K562 (cell line): ENCODE results near the gene HS6ST1. TPM values are rescaled to one million over a fixed set of nuclear protein-coding genes. Genes with fewer than 3 reads are reported as not detected.

Experiments
- ARID2 ChIP-seq: fragments of 450-650 bp; IDR thresholded peaks from 2 replicates; pipeline ENCODE4 v1.6.1; 2017; ENCODE audit warnings: antibody characterized with exemption, mild to moderate bottlenecking
- BCL6 ChIP-seq: fragments of 250-450 bp; sonication (Bioruptor Pico); IDR thresholded peaks from 2 replicates; pipeline ENCODE4 v1.4.0; 2020
- CBFA2T3 ChIP-seq: fragments of 450-650 bp; IDR thresholded peaks from 2 replicates; pipeline ENCODE4 v1.6.1; 2017
- DDX20 ChIP-seq: fragments of 450-650 bp; IDR thresholded peaks from 2 replicates; pipeline ENCODE4 v1.6.1; 2016; ENCODE audit warnings: missing genetic modification characterization, low read depth, mild to moderate bottlenecking, missing compliant biosample characterization, moderate library complexity
- DMBX1 ChIP-seq: fragments of 250-450 bp; sonication (Bioruptor Pico); IDR thresholded peaks from 2 replicates; pipeline ENCODE4 v1.8.0; 2022; ENCODE audit warnings: inconsistent platforms, mild to moderate bottlenecking, moderate library complexity, borderline replicate concordance
- EHMT2 ChIP-seq: fragments of 450-650 bp; IDR thresholded peaks from 2 replicates; pipeline ENCODE4 v1.6.1; 2018; ENCODE audit warnings: antibody characterized with exemption
- IRF2 ChIP-seq: sonication (generic); formaldehyde crosslinking; IDR thresholded peaks from 2 replicates; pipeline ENCODE4 v1.8.1; 2022; ENCODE audit warnings: mild to moderate bottlenecking, missing genetic modification reagents
- JUN ChIP-seq, 2 experiments: sonication (generic) in 1 of 2; formaldehyde crosslinking in 1 of 2; IDR thresholded peaks; 2 replicates each; pipeline versions ENCODE4 v1.6.1 to v1.8.0; 2012 to 2022; ENCODE audit warnings: borderline replicate concordance in 2 of 2, mild to moderate bottlenecking in 2 of 2, improper control_type of control experiment in 1 of 2, low read depth in 1 of 2, low read length in 1 of 2, missing genetic modification reagents in 1 of 2
- MCM2 ChIP-seq: fragments of 450-650 bp; IDR thresholded peaks from 2 replicates; pipeline ENCODE4 v1.6.1; 2017; ENCODE audit warnings: low read depth, mild to moderate bottlenecking
- NR1H2 ChIP-seq: sonication (generic); formaldehyde crosslinking; IDR thresholded peaks from 2 replicates; pipeline ENCODE4 v1.4.0; 2020; ENCODE audit warnings: mild to moderate bottlenecking, missing genetic modification reagents
- TBP ChIP-seq: optimal IDR thresholded peaks from 2 replicates; pipeline ENCODE3; 2011; ENCODE audit warnings: low read depth, low read length, improper control_type of control experiment
- XRCC3 ChIP-seq: fragments of 450-650 bp; IDR thresholded peaks from 2 replicates; pipeline ENCODE4 v1.6.1; 2017; ENCODE audit warnings: mild to moderate bottlenecking, moderate library complexity
- ZFX ChIP-seq: sonication (generic); formaldehyde crosslinking; IDR thresholded peaks from 2 replicates; pipeline ENCODE4 v1.8.0; 2022; ENCODE audit warnings: mild to moderate bottlenecking, missing genetic modification reagents, moderate library complexity
- ZNF445 ChIP-seq: fragments of 250-450 bp; sonication (Bioruptor Pico); IDR thresholded peaks from 2 replicates; pipeline ENCODE4 v1.4.0; 2020; ENCODE audit warnings: low read depth, mild to moderate bottlenecking, moderate library complexity
- ZNF717 ChIP-seq: fragments of 250-450 bp; sonication (Bioruptor Pico); IDR thresholded peaks from 2 replicates; pipeline ENCODE4 v1.5.0; 2021
- polyA plus RNA-seq, 8 experiments: library from polyadenylated mRNA; depleted of rRNA in 4 of 8; stranded (reverse) in 5 of 8; unstranded in 3 of 8; fragments of >200 nt; fragmentation: Nextera tagmentation in 2 of 8; fragmentation: Illumina TruSeq in 1 of 8; extraction: Ambion mirVana in 2 of 8; extraction: Trizol in 1 of 8; gene quantifications; 2 replicates each; pipeline versions ENCODE4 v1.2.1 to v1.2.3, GENCODE V29; 2011 to 2014; ENCODE audit warnings: inconsistent platforms in 1 of 8, missing spikeins in 1 of 8
- total RNA-seq, 7 experiments: library from RNA; depleted of rRNA in 6 of 7; stranded (reverse); fragments of >200 nt in 6 of 7; fragmentation: Illumina TruSeq in 2 of 7; extraction: Trizol in 2 of 7; gene quantifications; 2 replicates each; pipeline versions ENCODE4 v1.2.1 to v1.2.3, GENCODE V29; 2011 to 2021; ENCODE audit warnings: low replicate concordance in 1 of 7
- TF ChIP-seq, protein P1 (sequence below): sonication (generic); formaldehyde crosslinking; IDR thresholded peaks from 2 replicates; pipeline ENCODE4 v1.8.1; 2022; ENCODE audit warnings: missing genetic modification reagents
- TF ChIP-seq, protein P2 (sequence below), 2 experiments: fragments of 450-650 bp; IDR thresholded peaks; 2 replicates each; pipeline ENCODE4 v1.6.1; 2018; ENCODE audit warnings: mild to moderate bottlenecking in 2 of 2, low read depth in 1 of 2; ENCODE audit not compliant: partially characterized antibody in 2 of 2
- TF ChIP-seq, protein P3 (sequence below): fragments of 450-650 bp; IDR thresholded peaks from one replicate; pipeline ENCODE4 v1.6.1; 2018; ENCODE audit warnings: mild to moderate bottlenecking, moderate library complexity; ENCODE audit not compliant: partially characterized antibody
- TF ChIP-seq, protein P4 (sequence below): fragments of 450-650 bp; IDR thresholded peaks from 2 replicates; pipeline ENCODE4 v1.7.1; 2018; ENCODE audit warnings: mild to moderate bottlenecking, low read depth; ENCODE audit not compliant: partially characterized antibody

The HS6ST1 gene
- total and polyA plus RNA-seq, 9 of the 15 experiments (the other 6 are each of a cell fraction or from before 2014, with no cell fraction given): 0.06 to 7.4 (median 3.8) TPM

DNA sequence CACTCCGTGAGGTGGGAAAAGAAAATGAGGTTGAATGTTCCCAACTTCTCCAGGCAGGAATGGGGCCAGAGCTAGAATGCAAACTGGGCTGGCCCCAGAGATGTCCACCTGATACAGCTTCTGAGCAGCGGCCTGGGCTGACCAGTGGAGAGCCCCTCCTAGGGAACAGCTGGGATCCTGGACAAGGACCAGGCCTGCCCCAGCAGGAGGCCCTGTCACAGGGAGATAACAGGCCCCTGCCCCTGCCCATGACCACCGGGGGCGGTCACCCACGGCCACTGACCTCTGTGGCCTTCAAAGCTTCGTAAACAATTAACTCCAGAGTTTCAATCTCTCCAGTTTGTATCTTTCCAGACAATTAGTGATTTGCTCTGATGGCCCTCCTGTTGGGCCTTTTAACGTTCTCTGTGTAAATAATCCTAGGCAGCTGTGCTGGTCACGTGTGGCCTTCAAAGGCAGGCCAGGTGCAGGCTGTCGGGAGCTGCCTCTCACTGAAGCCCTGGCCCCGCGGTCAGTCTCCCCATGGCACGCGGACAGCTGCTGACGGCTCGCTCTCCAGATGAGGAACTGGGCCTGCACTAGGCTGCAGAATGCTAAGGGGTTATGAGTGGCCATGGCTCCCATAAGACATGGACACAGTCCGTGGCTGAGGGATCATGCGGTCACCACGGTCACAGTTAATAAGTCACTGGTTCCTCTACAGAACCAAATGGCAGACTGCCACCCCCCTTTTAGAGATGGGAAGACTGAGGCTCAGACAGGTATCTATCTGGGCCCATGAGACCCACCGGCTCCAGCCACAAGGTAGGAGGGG is 9.2 kb downstream of the HS6ST1 start (continued):
- no peak for TF ChIP-seq IRF2 (CRISPR knock-in tag)
- no peak for TF ChIP-seq ARID2
- no peak for TF ChIP-seq NR1H2 (CRISPR knock-in tag)
- TF ChIP-seq ZFX (CRISPR knock-in tag): peak; percentile 72
- no peak for TF ChIP-seq MCM2
- no peak for TF ChIP-seq EHMT2
- no peak for TF ChIP-seq ZNF717 (CRISPR knock-in tag)
- TF ChIP-seq JUN (IDR thresholded peaks at IDR 0.05; ENCODE audit: borderline replicate concordance, low read depth, low read length): no peak
- no peak for TF ChIP-seq JUN (CRISPR knock-in tag; IDR thresholded peaks at IDR 0.05; ENCODE audit: borderline replicate concordance)
- TF ChIP-seq BCL6 (CRISPR knock-in tag): no peak
- peak; percentile 91 for TF ChIP-seq CBFA2T3
- no peak for TF ChIP-seq ZNF445 (CRISPR knock-in tag)
- TF ChIP-seq TBP: no peak
- no peak for TF ChIP-seq DDX20
- no peak for TF ChIP-seq XRCC3
- TF ChIP-seq, protein P1, sequence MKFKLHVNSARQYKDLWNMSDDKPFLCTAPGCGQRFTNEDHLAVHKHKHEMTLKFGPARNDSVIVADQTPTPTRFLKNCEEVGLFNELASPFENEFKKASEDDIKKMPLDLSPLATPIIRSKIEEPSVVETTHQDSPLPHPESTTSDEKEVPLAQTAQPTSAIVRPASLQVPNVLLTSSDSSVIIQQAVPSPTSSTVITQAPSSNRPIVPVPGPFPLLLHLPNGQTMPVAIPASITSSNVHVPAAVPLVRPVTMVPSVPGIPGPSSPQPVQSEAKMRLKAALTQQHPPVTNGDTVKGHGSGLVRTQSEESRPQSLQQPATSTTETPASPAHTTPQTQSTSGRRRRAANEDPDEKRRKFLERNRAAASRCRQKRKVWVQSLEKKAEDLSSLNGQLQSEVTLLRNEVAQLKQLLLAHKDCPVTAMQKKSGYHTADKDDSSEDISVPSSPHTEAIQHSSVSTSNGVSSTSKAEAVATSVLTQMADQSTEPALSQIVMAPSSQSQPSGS (CRISPR knock-in tag): no peak
- TF ChIP-seq, protein P2, sequence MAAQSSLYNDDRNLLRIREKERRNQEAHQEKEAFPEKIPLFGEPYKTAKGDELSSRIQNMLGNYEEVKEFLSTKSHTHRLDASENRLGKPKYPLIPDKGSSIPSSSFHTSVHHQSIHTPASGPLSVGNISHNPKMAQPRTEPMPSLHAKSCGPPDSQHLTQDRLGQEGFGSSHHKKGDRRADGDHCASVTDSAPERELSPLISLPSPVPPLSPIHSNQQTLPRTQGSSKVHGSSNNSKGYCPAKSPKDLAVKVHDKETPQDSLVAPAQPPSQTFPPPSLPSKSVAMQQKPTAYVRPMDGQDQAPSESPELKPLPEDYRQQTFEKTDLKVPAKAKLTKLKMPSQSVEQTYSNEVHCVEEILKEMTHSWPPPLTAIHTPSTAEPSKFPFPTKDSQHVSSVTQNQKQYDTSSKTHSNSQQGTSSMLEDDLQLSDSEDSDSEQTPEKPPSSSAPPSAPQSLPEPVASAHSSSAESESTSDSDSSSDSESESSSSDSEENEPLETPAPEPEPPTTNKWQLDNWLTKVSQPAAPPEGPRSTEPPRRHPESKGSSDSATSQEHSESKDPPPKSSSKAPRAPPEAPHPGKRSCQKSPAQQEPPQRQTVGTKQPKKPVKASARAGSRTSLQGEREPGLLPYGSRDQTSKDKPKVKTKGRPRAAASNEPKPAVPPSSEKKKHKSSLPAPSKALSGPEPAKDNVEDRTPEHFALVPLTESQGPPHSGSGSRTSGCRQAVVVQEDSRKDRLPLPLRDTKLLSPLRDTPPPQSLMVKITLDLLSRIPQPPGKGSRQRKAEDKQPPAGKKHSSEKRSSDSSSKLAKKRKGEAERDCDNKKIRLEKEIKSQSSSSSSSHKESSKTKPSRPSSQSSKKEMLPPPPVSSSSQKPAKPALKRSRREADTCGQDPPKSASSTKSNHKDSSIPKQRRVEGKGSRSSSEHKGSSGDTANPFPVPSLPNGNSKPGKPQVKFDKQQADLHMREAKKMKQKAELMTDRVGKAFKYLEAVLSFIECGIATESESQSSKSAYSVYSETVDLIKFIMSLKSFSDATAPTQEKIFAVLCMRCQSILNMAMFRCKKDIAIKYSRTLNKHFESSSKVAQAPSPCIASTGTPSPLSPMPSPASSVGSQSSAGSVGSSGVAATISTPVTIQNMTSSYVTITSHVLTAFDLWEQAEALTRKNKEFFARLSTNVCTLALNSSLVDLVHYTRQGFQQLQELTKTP (IDR thresholded peaks at IDR 0.05; ENCODE audit: low read depth in 1 of 2, partially characterized antibody in 2 of 2): no peak
- TF ChIP-seq DMBX1 (CRISPR knock-in tag): peak; percentile 63; the same call in 1 of the 2 replicates
- TF ChIP-seq, protein P3, sequence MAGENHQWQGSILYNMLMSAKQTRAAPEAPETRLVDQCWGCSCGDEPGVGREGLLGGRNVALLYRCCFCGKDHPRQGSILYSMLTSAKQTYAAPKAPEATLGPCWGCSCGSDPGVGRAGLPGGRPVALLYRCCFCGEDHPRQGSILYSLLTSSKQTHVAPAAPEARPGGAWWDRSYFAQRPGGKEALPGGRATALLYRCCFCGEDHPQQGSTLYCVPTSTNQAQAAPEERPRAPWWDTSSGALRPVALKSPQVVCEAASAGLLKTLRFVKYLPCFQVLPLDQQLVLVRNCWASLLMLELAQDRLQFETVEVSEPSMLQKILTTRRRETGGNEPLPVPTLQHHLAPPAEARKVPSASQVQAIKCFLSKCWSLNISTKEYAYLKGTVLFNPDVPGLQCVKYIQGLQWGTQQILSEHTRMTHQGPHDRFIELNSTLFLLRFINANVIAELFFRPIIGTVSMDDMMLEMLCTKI: no peak
- TF ChIP-seq, protein P4, sequence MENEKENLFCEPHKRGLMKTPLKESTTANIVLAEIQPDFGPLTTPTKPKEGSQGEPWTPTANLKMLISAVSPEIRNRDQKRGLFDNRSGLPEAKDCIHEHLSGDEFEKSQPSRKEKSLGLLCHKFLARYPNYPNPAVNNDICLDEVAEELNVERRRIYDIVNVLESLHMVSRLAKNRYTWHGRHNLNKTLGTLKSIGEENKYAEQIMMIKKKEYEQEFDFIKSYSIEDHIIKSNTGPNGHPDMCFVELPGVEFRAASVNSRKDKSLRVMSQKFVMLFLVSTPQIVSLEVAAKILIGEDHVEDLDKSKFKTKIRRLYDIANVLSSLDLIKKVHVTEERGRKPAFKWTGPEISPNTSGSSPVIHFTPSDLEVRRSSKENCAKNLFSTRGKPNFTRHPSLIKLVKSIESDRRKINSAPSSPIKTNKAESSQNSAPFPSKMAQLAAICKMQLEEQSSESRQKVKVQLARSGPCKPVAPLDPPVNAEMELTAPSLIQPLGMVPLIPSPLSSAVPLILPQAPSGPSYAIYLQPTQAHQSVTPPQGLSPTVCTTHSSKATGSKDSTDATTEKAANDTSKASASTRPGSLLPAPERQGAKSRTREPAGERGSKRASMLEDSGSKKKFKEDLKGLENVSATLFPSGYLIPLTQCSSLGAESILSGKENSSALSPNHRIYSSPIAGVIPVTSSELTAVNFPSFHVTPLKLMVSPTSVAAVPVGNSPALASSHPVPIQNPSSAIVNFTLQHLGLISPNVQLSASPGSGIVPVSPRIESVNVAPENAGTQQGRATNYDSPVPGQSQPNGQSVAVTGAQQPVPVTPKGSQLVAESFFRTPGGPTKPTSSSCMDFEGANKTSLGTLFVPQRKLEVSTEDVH: no peak
